Endodermal cell (in vitro differentiated cells): Measurements from ENCODE around the gene RBM8A. TPM values are rescaled to one million over a fixed set of nuclear protein-coding genes. Genes with fewer than 3 reads are reported as not detected.

Experiments used
- DNase-seq: peaks from one replicate; pipeline ENCODE4 v3.0.0-alpha.2; 2017
- H3K27ac ChIP-seq: 2 replicates; pipeline ENCODE4 v1.5.1; 2013; ENCODE audit warnings: mild to moderate bottlenecking, low read depth, low read length, moderate library complexity
- H3K27me3 ChIP-seq: 2 replicates; pipeline ENCODE4 v1.6.1; 2013; ENCODE audit warnings: mild to moderate bottlenecking, low read length, moderate library complexity; ENCODE audit not compliant: insufficient read depth, control insufficient read depth, poor library complexity, severe bottlenecking
- H3K36me3 ChIP-seq: 2 replicates; pipeline ENCODE4 v1.7.0; 2013; ENCODE audit warnings: mild to moderate bottlenecking, low read length, moderate library complexity; ENCODE audit not compliant: control insufficient read depth, insufficient read depth
- H3K4me1 ChIP-seq: one replicate; pipeline ENCODE4 v1.7.0; 2013; ENCODE audit warnings: low read length; ENCODE audit not compliant: control insufficient read depth, insufficient read depth
- H3K4me3 ChIP-seq: 2 replicates; pipeline ENCODE4 v1.5.1; 2013; ENCODE audit warnings: mild to moderate bottlenecking, low read length, moderate library complexity
- H3K9ac ChIP-seq: 2 replicates; pipeline ENCODE4 v1.6.1; 2013; ENCODE audit warnings: mild to moderate bottlenecking, low read length, moderate library complexity; ENCODE audit not compliant: poor library complexity, severe bottlenecking; ENCODE audit errors: extremely low read depth
- H3K9me3 ChIP-seq: 2 replicates; pipeline ENCODE4 v1.6.1; 2013; ENCODE audit warnings: mild to moderate bottlenecking, low read length, moderate library complexity; ENCODE audit not compliant: control insufficient read depth
- H3K27ac Mint-ChIP-seq: 2 replicates; pipeline ENCODE4 v1.8.0; 2020; ENCODE audit warnings: mixed read lengths
- H3K27me3 Mint-ChIP-seq: 2 replicates; pipeline ENCODE4 v1.8.0; 2021; ENCODE audit warnings: mild to moderate bottlenecking, mixed read lengths; ENCODE audit not compliant: insufficient read depth
- H3K36me3 Mint-ChIP-seq: 2 replicates; pipeline ENCODE4 v1.8.0; 2020; ENCODE audit warnings: low read depth, mixed read lengths
- H3K4me1 Mint-ChIP-seq: 2 replicates; pipeline ENCODE4 v1.8.0; 2020; ENCODE audit warnings: mixed read lengths
- H3K4me3 Mint-ChIP-seq: 2 replicates; pipeline ENCODE4 v1.8.0; 2020; ENCODE audit warnings: mild to moderate bottlenecking, moderate library complexity, mixed read lengths
- H3K9me3 Mint-ChIP-seq: 2 replicates; pipeline ENCODE4 v1.8.0; 2020; ENCODE audit warnings: mild to moderate bottlenecking, mixed read lengths
- WGBS, 2 experiments: methylation state at CpG; one replicate each; pipeline versions ENCODE4 v1.1.5 to v1.1.7; 2013; ENCODE audit warnings: missing lambda C conversion rate in 2 of 2, mixed read lengths in 1 of 2; ENCODE audit not compliant: insufficient coverage in 1 of 2, insufficient read length in 1 of 2; 5-methylcytosine and 5-hydroxymethylcytosine counted together
- total RNA-seq, 2 donors: library from RNA; stranded (reverse); fragmentation: NEBNext Ultra II Directional in 1 of 2; extraction: Animal tissue kit (Norgen Biotek cat#: 25700) in 1 of 2; gene quantifications; 2 replicates in 1 of 2; 3 replicates in 1 of 2; pipeline ENCODE4 v1.2.1, GENCODE V29; 2021
- TF ChIP-seq, protein P1 (sequence below): fragments of 200-600 bp; sonication (generic); conservative IDR thresholded peaks from 2 replicates; pipeline ENCODE4 v1.5.0; 2021; ENCODE audit warnings: antibody characterized with exemption, mild to moderate bottlenecking

Gene RBM8A
- total RNA-seq, 2 donors from 2014 or later: 299 to 314 TPM

DNA sequence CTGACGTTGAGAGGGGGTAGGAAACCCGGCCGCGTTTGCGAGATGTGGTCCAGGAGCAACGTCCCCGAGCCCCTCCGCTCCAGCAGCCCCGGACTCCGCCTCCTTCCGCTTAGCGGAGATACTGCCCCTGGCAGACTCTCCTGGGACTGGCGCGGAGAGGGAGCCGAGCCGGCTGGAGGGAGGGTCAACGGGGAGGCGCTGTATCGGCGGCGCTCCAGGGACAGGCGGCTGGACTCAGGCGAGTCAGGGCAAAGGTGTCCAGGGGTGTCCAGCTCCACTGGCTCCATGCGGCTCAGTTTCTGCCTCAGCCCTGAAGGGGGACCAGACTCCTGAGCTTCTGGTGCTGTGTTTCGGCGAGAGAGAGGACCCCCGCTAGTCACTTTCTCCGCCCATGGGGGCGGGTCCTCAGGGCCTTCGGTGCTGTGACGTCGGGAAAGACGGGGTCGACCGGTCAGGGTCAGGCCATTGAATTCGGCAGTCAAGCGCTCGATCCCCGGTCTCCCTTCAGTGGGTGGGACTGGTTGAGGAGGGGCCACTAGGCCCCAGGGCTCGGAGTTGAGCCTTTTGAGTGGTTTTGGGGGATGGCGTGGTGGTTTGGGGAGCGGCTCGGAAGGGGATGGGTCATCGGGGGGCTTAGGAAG is 33.3 kb upstream of the RBM8A start:
- peaks cover 71% of the 10 kb centered on the region for H3K27me3 Mint-ChIP-seq
- TF ChIP-seq, protein P1, sequence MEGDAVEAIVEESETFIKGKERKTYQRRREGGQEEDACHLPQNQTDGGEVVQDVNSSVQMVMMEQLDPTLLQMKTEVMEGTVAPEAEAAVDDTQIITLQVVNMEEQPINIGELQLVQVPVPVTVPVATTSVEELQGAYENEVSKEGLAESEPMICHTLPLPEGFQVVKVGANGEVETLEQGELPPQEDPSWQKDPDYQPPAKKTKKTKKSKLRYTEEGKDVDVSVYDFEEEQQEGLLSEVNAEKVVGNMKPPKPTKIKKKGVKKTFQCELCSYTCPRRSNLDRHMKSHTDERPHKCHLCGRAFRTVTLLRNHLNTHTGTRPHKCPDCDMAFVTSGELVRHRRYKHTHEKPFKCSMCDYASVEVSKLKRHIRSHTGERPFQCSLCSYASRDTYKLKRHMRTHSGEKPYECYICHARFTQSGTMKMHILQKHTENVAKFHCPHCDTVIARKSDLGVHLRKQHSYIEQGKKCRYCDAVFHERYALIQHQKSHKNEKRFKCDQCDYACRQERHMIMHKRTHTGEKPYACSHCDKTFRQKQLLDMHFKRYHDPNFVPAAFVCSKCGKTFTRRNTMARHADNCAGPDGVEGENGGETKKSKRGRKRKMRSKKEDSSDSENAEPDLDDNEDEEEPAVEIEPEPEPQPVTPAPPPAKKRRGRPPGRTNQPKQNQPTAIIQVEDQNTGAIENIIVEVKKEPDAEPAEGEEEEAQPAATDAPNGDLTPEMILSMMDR: peak; percentile 50
- H3K27ac ChIP-seq: no peak overlapping the region
- H3K4me3 Mint-ChIP-seq: peak overlapping the region; percentile 81
- peaks cover 43% of the 10 kb centered on the region for H3K4me1 Mint-ChIP-seq
- no peaks in the 10 kb centered on the region for H3K36me3 ChIP-seq
- H3K4me3 ChIP-seq: peak overlapping the region; percentile 86
- H3K27me3 ChIP-seq: peaks cover 37% of the 10 kb centered on the region
- peaks cover 6% of the 10 kb centered on the region for H3K4me1 ChIP-seq
- H3K9me3 Mint-ChIP-seq: no peaks in the 10 kb centered on the region
- H3K36me3 Mint-ChIP-seq: no peaks in the 10 kb centered on the region
- H3K9me3 ChIP-seq: no peaks in the 10 kb centered on the region
- peak overlapping the region; percentile 89 for H3K27ac Mint-ChIP-seq
- 0 to 1% methylated on average over 12 to 44 of the region's 44 CpGs for WGBS, 2 experiments
- peak; percentile 94 for DNase-seq
- peak overlapping the region; percentile 23 for H3K9ac ChIP-seq

DNA sequence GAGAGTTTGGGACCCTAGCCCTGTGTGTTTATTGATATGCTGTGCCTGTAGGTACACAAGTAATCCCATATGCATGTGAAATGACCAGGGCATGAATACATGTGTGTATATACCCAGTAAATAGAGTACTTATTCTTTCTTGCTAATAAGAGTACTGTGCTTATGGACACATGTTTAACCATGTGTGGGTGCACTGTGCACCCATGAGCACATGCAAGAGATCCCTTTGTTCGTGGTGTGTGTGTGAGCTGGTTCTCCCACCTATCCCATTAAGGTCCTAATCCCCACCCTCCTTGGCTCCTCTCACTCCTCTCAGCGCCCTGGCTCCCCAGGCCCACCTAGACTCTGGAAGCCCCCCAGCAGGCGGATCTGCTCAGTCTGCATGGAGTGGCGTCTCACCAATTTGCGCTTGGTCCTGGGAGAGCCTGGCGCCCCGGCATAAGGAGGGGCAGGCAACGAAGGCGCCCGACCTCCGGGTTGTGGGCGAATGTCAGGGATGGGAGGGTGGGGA is 32.7 kb upstream of the RBM8A start:
- Mint-ChIP-seq H3K27me3 (peaks cover 72% of the 10 kb centered on the region), H3K27ac (no peak overlapping the region), H3K4me3 (peak overlapping the region; percentile 81), H3K9me3 (no peaks in the 10 kb centered on the region), H3K36me3 (no peaks in the 10 kb centered on the region), H3K4me1 (peaks cover 48% of the 10 kb centered on the region)
- WGBS, 2 experiments: 17% methylated on average over 12 of the region's 12 CpGs; no CpG with 5 or more reads in 1 of the 2 experiments
- Histone ChIP-seq H3K4me1 (peaks cover 6% of the 10 kb centered on the region), H3K9ac (no peak overlapping the region), H3K36me3 (no peaks in the 10 kb centered on the region), H3K9me3 (no peaks in the 10 kb centered on the region), H3K4me3 (peak overlapping the region; percentile 86), H3K27me3 (peaks cover 37% of the 10 kb centered on the region), H3K27ac (no peak overlapping the region)
- DNase-seq: no peak
- TF ChIP-seq, protein P1: no peak

DNA sequence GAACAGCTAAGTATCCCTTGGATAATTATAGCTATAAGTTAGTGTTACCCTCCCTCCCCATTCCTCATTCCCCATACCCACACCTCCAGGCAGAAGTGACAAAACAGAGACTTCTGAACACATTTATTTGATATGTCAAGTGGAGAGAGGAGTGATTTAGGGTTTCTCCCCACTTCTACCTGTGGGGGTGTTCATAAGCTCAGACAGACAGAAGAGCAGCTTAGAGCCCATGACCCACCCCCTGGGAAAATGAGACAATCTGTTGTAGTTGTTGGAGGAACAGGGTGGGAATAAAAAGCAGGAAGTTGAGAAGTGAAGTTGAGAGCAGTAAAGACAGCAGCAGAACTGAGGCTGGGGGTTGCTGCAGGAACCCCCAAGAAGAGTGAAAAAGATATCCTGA is 32.0 kb upstream of the RBM8A start:
- Histone ChIP-seq H3K4me3 (no peak overlapping the region), H3K9ac (no peak overlapping the region), H3K9me3 (no peaks in the 10 kb centered on the region), H3K27me3 (peaks cover 37% of the 10 kb centered on the region), H3K36me3 (no peaks in the 10 kb centered on the region), H3K4me1 (peaks cover 9% of the 10 kb centered on the region), H3K27ac (no peak overlapping the region)
- DNase-seq: no peak
- H3K27me3 Mint-ChIP-seq: peaks cover 73% of the 10 kb centered on the region
- H3K36me3 Mint-ChIP-seq: no peaks in the 10 kb centered on the region
- H3K4me1 Mint-ChIP-seq: peaks cover 50% of the 10 kb centered on the region
- no peaks in the 10 kb centered on the region for H3K9me3 Mint-ChIP-seq
- no peak overlapping the region for H3K27ac Mint-ChIP-seq
- peak overlapping the region; percentile 81 for H3K4me3 Mint-ChIP-seq
- TF ChIP-seq, protein P1: no peak
